Measurements from ENCODE around the gene ALDH16A1. TPM values are rescaled to one million over a fixed set of nuclear protein-coding genes. Genes with fewer than 3 reads are reported as not detected.

Gene ALDH16A1
- total and polyA plus RNA-seq, 2 of the 8 experiments (the other 6 are each of a cell fraction or from before 2014, with no cell fraction given), result 30.5 to 34.3 TPM

DNA sequence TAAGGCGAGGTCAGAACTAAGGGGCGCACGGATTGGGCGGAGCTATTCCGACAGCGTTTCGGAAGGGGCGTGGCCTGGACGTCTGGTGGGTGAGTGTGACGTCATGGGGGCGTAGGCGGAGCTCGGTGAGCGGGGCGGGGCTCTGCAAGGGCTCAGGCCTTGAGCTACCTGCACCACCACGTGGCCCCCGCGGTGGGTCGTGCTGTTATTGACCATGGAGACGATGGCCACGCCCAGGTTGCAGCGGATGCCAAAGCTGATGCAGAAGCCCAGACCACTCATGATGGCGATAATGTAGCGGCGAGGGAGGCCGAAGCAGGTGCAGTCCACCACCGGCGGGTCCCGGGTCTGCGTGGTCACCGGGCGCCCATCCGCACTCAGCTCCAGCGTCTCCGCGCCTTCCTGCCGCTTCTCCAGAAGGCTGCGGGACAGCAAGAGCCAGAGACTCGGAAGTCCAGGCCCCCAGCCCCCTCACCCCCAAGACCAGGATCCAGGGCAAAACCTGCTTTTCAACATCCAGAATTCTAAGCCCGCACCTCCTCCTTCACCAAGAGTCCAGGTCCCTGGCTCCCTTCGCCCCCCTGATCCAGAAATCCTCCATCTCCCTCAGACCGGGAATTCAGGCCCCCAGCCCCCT, 16.5 kb upstream of the ALDH16A1 start (continued):
- TF ChIP-seq JUND (IDR thresholded peaks at IDR 0.05; ENCODE audit: low read length), result peak; percentile 81; the same call in 1 of the 2 replicates
- TF ChIP-seq TEAD4 (IDR thresholded peaks at IDR 0.05; ENCODE audit: low read depth, low read length), result no peak
- no peak for TF ChIP-seq CBX5 (IDR thresholded peaks at IDR 0.05; ENCODE audit: low read depth, low read length)
- TF ChIP-seq KDM4A (IDR thresholded peaks at IDR 0.05; ENCODE audit: low read depth, low read length, severe bottlenecking), result peak; percentile 47
- no peak for TF ChIP-seq MAFK (IDR thresholded peaks at IDR 0.05; ENCODE audit: low read depth, low read length)
- TF ChIP-seq EZH2 (IDR thresholded peaks at IDR 0.05; ENCODE audit: low read depth, low read length, severe bottlenecking), result no peak
- TF ChIP-seq NANOG (IDR thresholded peaks at IDR 0.05; ENCODE audit: insufficient read depth, low read depth, low read length, poor library complexity, severe bottlenecking), result no peak
- TF ChIP-seq YY1 (IDR thresholded peaks at IDR 0.05; ENCODE audit: low read depth, low read length), result no peak
- no peak for TF ChIP-seq RFX5 (IDR thresholded peaks at IDR 0.05; ENCODE audit: borderline replicate concordance, low read depth, low read length)
- TF ChIP-seq EP300 (IDR thresholded peaks at IDR 0.05; ENCODE audit: borderline replicate concordance in 1 of 2, low read depth in 2 of 2, low read length in 2 of 2), result no peak
- TF ChIP-seq, protein P1, sequence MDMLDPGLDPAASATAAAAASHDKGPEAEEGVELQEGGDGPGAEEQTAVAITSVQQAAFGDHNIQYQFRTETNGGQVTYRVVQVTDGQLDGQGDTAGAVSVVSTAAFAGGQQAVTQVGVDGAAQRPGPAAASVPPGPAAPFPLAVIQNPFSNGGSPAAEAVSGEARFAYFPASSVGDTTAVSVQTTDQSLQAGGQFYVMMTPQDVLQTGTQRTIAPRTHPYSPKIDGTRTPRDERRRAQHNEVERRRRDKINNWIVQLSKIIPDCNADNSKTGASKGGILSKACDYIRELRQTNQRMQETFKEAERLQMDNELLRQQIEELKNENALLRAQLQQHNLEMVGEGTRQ (IDR thresholded peaks at IDR 0.05; ENCODE audit: low read length), result peak; percentile 76
- no peak for TF ChIP-seq NRF1 (IDR thresholded peaks at IDR 0.05; ENCODE audit: low read depth, low read length)
- no peak for TF ChIP-seq TBP (IDR thresholded peaks at IDR 0.05; ENCODE audit: low read depth, low read length)
- TF ChIP-seq SRF (IDR thresholded peaks at IDR 0.05; ENCODE audit: low read depth, low read length), result no peak
- TF ChIP-seq FOSL1 (IDR thresholded peaks at IDR 0.05; ENCODE audit: insufficient read depth, low read depth, low read length), result no peak
- TF ChIP-seq, protein P2, sequence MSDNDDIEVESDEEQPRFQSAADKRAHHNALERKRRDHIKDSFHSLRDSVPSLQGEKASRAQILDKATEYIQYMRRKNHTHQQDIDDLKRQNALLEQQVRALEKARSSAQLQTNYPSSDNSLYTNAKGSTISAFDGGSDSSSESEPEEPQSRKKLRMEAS (IDR thresholded peaks at IDR 0.05), result peak; percentile 96
- TF ChIP-seq GTF2F1 (IDR thresholded peaks at IDR 0.05; ENCODE audit: borderline replicate concordance, low read depth, low read length), result no peak
- TF ChIP-seq, protein P3, sequence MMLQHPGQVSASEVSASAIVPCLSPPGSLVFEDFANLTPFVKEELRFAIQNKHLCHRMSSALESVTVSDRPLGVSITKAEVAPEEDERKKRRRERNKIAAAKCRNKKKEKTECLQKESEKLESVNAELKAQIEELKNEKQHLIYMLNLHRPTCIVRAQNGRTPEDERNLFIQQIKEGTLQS (IDR thresholded peaks at IDR 0.05; ENCODE audit: insufficient read depth, low read depth, low read length), result 0 out of 2 replicates have a peak, but pooled peaks have one; percentile 33
- TF ChIP-seq POU5F1 (IDR thresholded peaks at IDR 0.05; ENCODE audit: low read depth, low read length), result no peak
- TF ChIP-seq SP1 (IDR thresholded peaks at IDR 0.05; ENCODE audit: low read depth, low read length), result peak; percentile 60; the same call in 1 of the 2 replicates
- no peak for TF ChIP-seq TAF7 (optimal IDR thresholded peaks at IDR 0.05; ENCODE audit: borderline replicate concordance, low read depth, low read length)
- no peak for TF ChIP-seq SUZ12 (IDR thresholded peaks at IDR 0.05; ENCODE audit: low read length)
- TF ChIP-seq KDM1A (IDR thresholded peaks at IDR 0.05; ENCODE audit: borderline replicate concordance, low read length), result no peak

All from H1 (cell line).